H9 (cell line): ENCODE measurements around the gene SPCS2. TPM values are rescaled to one million over a fixed set of nuclear protein-coding genes. Genes with fewer than 3 reads are reported as not detected.

Experiments
- DNase-seq: peaks from one replicate; pipeline ENCODE4 v3.0.0-alpha.2; 2017
- H2AFZ ChIP-seq: one replicate; pipeline ENCODE4 v1.6.1; 2013; ENCODE audit warnings: mild to moderate bottlenecking, low read length, control low read depth, moderate library complexity
- H2AK5ac ChIP-seq: 2 replicates; pipeline ENCODE4 v1.6.1; 2013; ENCODE audit warnings: low read length, control low read depth, mixed read lengths; ENCODE audit not compliant: insufficient read length
- H2BK120ac ChIP-seq: one replicate; pipeline ENCODE4 v1.6.1; 2013; ENCODE audit warnings: low read depth, mild to moderate bottlenecking, low read length, control low read depth, inconsistent platforms; ENCODE audit not compliant: poor library complexity, severe bottlenecking
- H2BK12ac ChIP-seq: 2 replicates; pipeline ENCODE4 v1.6.1; 2013; ENCODE audit warnings: low read length, control low read depth, mixed read lengths, low read depth; ENCODE audit not compliant: insufficient read length
- H2BK15ac ChIP-seq: 2 replicates; pipeline ENCODE4 v1.6.1; 2013; ENCODE audit warnings: low read depth, low read length, control low read depth
- H2BK20ac ChIP-seq: one replicate; pipeline ENCODE4 v1.6.1; 2013; ENCODE audit warnings: low read depth, mild to moderate bottlenecking, low read length, control low read depth, inconsistent platforms; ENCODE audit not compliant: poor library complexity, severe bottlenecking
- H2BK5ac ChIP-seq: 2 replicates; pipeline ENCODE4 v1.6.1; 2013; ENCODE audit warnings: low read length, control low read depth, mixed read lengths; ENCODE audit not compliant: insufficient read length
- H3K14ac ChIP-seq: 2 replicates; pipeline ENCODE4 v1.6.1; 2013; ENCODE audit warnings: low read length, control low read depth; ENCODE audit not compliant: insufficient read depth
- H3K18ac ChIP-seq: 2 replicates; pipeline ENCODE4 v1.6.1; 2013; ENCODE audit warnings: low read depth, mild to moderate bottlenecking, mixed read lengths, low read length, control low read depth; ENCODE audit not compliant: insufficient read length
- H3K23ac ChIP-seq: 2 replicates; pipeline ENCODE4 v1.6.1; 2013; ENCODE audit warnings: low read length, control low read depth, mixed read lengths, low read depth; ENCODE audit not compliant: insufficient read length
- H3K23me2 ChIP-seq: 2 replicates; pipeline ENCODE4 v1.6.1; 2013; ENCODE audit warnings: low read depth, mild to moderate bottlenecking, mixed read lengths, low read length, control low read depth; ENCODE audit not compliant: insufficient read length, poor library complexity, severe bottlenecking
- H3K27ac ChIP-seq: 2 replicates; pipeline ENCODE4 v1.5.1; 2013; ENCODE audit warnings: low read length, control low read depth, mixed read lengths, low read depth; ENCODE audit not compliant: insufficient read length
- H3K27me3 ChIP-seq: 2 replicates; pipeline ENCODE4 v1.6.1; 2013; ENCODE audit warnings: low read length, control low read depth, inconsistent platforms; ENCODE audit not compliant: insufficient read depth
- H3K4ac ChIP-seq: 2 replicates; pipeline ENCODE4 v1.6.1; 2013; ENCODE audit warnings: low read depth, mild to moderate bottlenecking, control low read depth, inconsistent platforms, low read length, moderate library complexity
- H3K4me1 ChIP-seq: 2 replicates; pipeline ENCODE4 v1.6.1; 2013; ENCODE audit warnings: low read length, control low read depth, inconsistent platforms; ENCODE audit not compliant: insufficient read depth
- H3K4me2 ChIP-seq: 2 replicates; pipeline ENCODE4 v1.6.1; 2013; ENCODE audit warnings: low read length, control low read depth, mixed read lengths; ENCODE audit not compliant: insufficient read length, insufficient read depth
- H3K56ac ChIP-seq: 2 replicates; pipeline ENCODE4 v1.6.1; 2013; ENCODE audit warnings: low read depth, mild to moderate bottlenecking, mixed read lengths, low read length, control low read depth; ENCODE audit not compliant: insufficient read length
- H3K79me1 ChIP-seq: 2 replicates; pipeline ENCODE4 v1.6.1; 2013; ENCODE audit warnings: low read depth, mild to moderate bottlenecking, moderate library complexity, low read length, control low read depth, inconsistent platforms; ENCODE audit not compliant: insufficient read depth, poor library complexity, severe bottlenecking
- H3K79me2 ChIP-seq: 2 replicates; pipeline ENCODE4 v1.6.1; 2013; ENCODE audit warnings: low read length, control low read depth, inconsistent platforms; ENCODE audit not compliant: insufficient read depth
- H3K9ac ChIP-seq: 2 replicates; pipeline ENCODE4 v1.6.1; 2013; ENCODE audit warnings: low read length, control low read depth, mixed read lengths; ENCODE audit not compliant: insufficient read length; ENCODE audit errors: extremely low read depth
- H3K9me3 ChIP-seq: one replicate; pipeline ENCODE4 v1.6.1; 2013; ENCODE audit warnings: low read depth, low read length, inconsistent platforms; ENCODE audit not compliant: control insufficient read depth
- H3T11ph ChIP-seq: one replicate; pipeline ENCODE4 v1.6.1; 2013; ENCODE audit warnings: mild to moderate bottlenecking, low read length, control low read depth, inconsistent platforms
- H4K20me1 ChIP-seq: one replicate; pipeline ENCODE4 v1.6.1; 2013; ENCODE audit not compliant: control insufficient read depth, insufficient read length, insufficient read depth
- H4K5ac ChIP-seq: 2 replicates; pipeline ENCODE4 v1.6.1; 2013; ENCODE audit warnings: low read depth, mild to moderate bottlenecking, mixed read lengths, low read length, control low read depth; ENCODE audit not compliant: insufficient read length
- H4K8ac ChIP-seq: replicated peaks from 2 replicates; pipeline ENCODE4 v1.6.1; 2013; ENCODE audit warnings: low read length, control low read depth, mixed read lengths, low read depth; ENCODE audit not compliant: insufficient read length
- H4K91ac ChIP-seq: 2 replicates; pipeline ENCODE4 v1.6.1; 2013; ENCODE audit warnings: low read depth, mild to moderate bottlenecking, moderate library complexity, mixed read lengths, low read length, control low read depth; ENCODE audit not compliant: insufficient read length
- H3K27ac Mint-ChIP-seq, 3 experiments: 2 replicates in 2 of 3; 3 replicates in 1 of 3; pipeline ENCODE4 v1.8.0; 2020 to 2021; ENCODE audit warnings: mixed read lengths in 3 of 3, mild to moderate bottlenecking in 1 of 3, moderate library complexity in 1 of 3
- H3K27me3 Mint-ChIP-seq: 2 replicates; pipeline ENCODE4 v1.8.0; 2021; ENCODE audit warnings: low read depth, mild to moderate bottlenecking, moderate library complexity, mixed read lengths
- H3K36me3 Mint-ChIP-seq, 3 experiments: 2 replicates in 2 of 3; 3 replicates in 1 of 3; pipeline ENCODE4 v1.8.0; 2020 to 2021; ENCODE audit warnings: low read depth in 3 of 3, mixed read lengths in 3 of 3; ENCODE audit not compliant: insufficient read depth in 1 of 3
- H3K4me1 Mint-ChIP-seq, 2 experiments: 2 replicates each; pipeline ENCODE4 v1.8.0; 2020; ENCODE audit warnings: mixed read lengths in 2 of 2
- H3K4me3 Mint-ChIP-seq, 2 experiments: 2 replicates in 1 of 2; 3 replicates in 1 of 2; pipeline ENCODE4 v1.8.0; 2020 to 2021; ENCODE audit warnings: mild to moderate bottlenecking in 2 of 2, mixed read lengths in 2 of 2, moderate library complexity in 1 of 2
- H3K9me3 Mint-ChIP-seq, 2 experiments: 2 replicates in 1 of 2; 3 replicates in 1 of 2; pipeline ENCODE4 v1.8.0; 2020; ENCODE audit warnings: mild to moderate bottlenecking in 2 of 2, mixed read lengths in 2 of 2, moderate library complexity in 1 of 2
- WGBS: extraction: QIAGEN DNeasy Blood & Tissue Kit; methylation state at CpG from one replicate; pipeline ENCODE4 v1.1.7; 2013; ENCODE audit warnings: missing lambda C conversion rate, low lambda C conversion rate, mixed read lengths; ENCODE audit not compliant: insufficient read length; ENCODE audit errors: extremely low coverage; 5-methylcytosine and 5-hydroxymethylcytosine counted together
- total RNA-seq: library from RNA; stranded (reverse); gene quantifications from 2 replicates; pipeline ENCODE4 v1.2.1, GENCODE V29; 2021
- TF ChIP-seq, protein P1 (sequence below): fragments of 200-600 bp; sonication (generic); conservative IDR thresholded peaks from 3 replicates; pipeline ENCODE4 v1.8.0; 2021; ENCODE audit warnings: antibody characterized with exemption, mild to moderate bottlenecking

The SPCS2 gene
- total RNA-seq, 1 experiment from 2014 or later: 144 TPM

DNA sequence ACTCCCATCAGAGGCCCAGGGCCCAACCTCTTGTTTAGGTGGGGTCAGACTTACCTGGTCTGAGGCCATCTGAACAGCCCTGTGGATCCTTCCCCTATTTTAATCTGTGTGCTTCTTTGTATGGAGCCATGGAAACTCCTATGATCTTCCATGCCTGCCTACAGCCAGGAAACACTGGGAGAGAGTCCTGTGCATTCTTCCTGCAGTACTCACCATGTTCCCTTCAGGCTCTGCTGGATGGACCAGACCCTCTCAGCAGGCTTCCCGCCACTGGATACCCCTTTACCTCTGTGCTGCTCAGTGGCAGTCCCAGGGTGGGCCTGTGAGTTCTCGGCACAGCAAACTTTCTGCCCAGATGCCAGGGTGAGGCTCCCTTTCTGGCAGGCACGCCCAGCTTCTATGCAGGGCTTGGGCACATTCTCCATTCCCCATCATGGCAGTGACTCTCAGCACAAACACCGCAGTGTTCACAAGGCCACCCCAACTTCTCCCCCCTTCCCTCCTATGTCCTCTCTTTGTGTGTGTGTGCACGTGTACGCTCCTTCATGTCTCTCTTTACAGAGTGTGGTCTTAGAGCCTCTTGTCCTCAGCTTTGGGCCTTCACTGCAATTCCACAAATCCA lies 74.5 kb downstream of the SPCS2 start:
- H4K91ac ChIP-seq: no peak overlapping the region
- no peak overlapping the region for H3K27ac ChIP-seq
- H3K9me3 ChIP-seq: peaks cover 4% of the 10 kb centered on the region
- H2AFZ ChIP-seq: no peak overlapping the region
- no peak overlapping the region for H2BK5ac ChIP-seq
- no peaks in the 10 kb centered on the region for H3K27me3 ChIP-seq
- H2BK20ac ChIP-seq: no peak overlapping the region
- no peak overlapping the region for H2BK12ac ChIP-seq
- no peaks in the 10 kb centered on the region for H3K79me1 ChIP-seq
- Mint-ChIP-seq H3K4me1 (peaks cover 0 to 3% of the 10 kb centered on the region in 2 experiments; a peak in 1 of 4 replicates), H3K9me3 (peaks cover 17 to 22% of the 10 kb centered on the region in 2 experiments), H3K4me3 (no peak overlapping the region), H3K27me3 (no peaks in the 10 kb centered on the region), H3K27ac (no peak overlapping the region; a peak in 1 of 7 replicates), H3K36me3 (peaks cover 9 to 20% (median 17%) of the 10 kb centered on the region in 3 experiments)
- H3K56ac ChIP-seq: no peak overlapping the region
- TF ChIP-seq, protein P1, sequence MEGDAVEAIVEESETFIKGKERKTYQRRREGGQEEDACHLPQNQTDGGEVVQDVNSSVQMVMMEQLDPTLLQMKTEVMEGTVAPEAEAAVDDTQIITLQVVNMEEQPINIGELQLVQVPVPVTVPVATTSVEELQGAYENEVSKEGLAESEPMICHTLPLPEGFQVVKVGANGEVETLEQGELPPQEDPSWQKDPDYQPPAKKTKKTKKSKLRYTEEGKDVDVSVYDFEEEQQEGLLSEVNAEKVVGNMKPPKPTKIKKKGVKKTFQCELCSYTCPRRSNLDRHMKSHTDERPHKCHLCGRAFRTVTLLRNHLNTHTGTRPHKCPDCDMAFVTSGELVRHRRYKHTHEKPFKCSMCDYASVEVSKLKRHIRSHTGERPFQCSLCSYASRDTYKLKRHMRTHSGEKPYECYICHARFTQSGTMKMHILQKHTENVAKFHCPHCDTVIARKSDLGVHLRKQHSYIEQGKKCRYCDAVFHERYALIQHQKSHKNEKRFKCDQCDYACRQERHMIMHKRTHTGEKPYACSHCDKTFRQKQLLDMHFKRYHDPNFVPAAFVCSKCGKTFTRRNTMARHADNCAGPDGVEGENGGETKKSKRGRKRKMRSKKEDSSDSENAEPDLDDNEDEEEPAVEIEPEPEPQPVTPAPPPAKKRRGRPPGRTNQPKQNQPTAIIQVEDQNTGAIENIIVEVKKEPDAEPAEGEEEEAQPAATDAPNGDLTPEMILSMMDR: no peak
- no CpG with 5 or more reads among the region's 6 CpGs for WGBS
- DNase-seq: peak; percentile 17
- no peak overlapping the region for H2BK120ac ChIP-seq
- H3K23me2 ChIP-seq: no peaks in the 10 kb centered on the region
- H3K14ac ChIP-seq: no peak overlapping the region
- H3T11ph ChIP-seq: no peak overlapping the region
- H2AK5ac ChIP-seq: no peak overlapping the region
- H4K8ac ChIP-seq: no peak overlapping the region
- H4K20me1 ChIP-seq: no peaks in the 10 kb centered on the region
- H3K4me2 ChIP-seq: no peak overlapping the region
- no peaks in the 10 kb centered on the region for H3K79me2 ChIP-seq
- H2BK15ac ChIP-seq: no peak overlapping the region
- H3K18ac ChIP-seq: no peak overlapping the region
- H3K4ac ChIP-seq: no peak overlapping the region
- no peak overlapping the region for H3K23ac ChIP-seq
- H4K5ac ChIP-seq: no peak overlapping the region
- no peak overlapping the region for H3K9ac ChIP-seq
- H3K4me1 ChIP-seq: no peaks in the 10 kb centered on the region
